ENCODE measurements around the gene RIOK2.

GRCh38 chr5:97183930-97184213 is 825 bp upstream of the RIOK2 start:
- no peak for TF ChIP-seq POLR2A (IDR thresholded peaks at IDR 0.05; ENCODE audit: low read depth, low read length)
- no peak; the same call in 1 of the 2 replicates for TF ChIP-seq POLR2AphosphoS5 (IDR thresholded peaks at IDR 0.05; ENCODE audit: low read depth, low read length)

All from GM12892 (cell line).